Mucosa of stomach (tissue), 1 donor: Measurements from ENCODE around the gene TGM3.

Experiments used
- H3K27me3 ChIP-seq: one replicate; pipeline ENCODE4 v1.7.0; 2013; ENCODE audit warnings: mild to moderate bottlenecking, low read length; ENCODE audit not compliant: control insufficient read depth, insufficient read depth
- H3K36me3 ChIP-seq: one replicate; pipeline ENCODE4 v1.7.0; 2013; ENCODE audit warnings: low read length; ENCODE audit not compliant: control insufficient read depth, insufficient read depth
- H3K4me1 ChIP-seq: one replicate; pipeline ENCODE4 v1.7.0; 2013; ENCODE audit warnings: mild to moderate bottlenecking, low read length; ENCODE audit not compliant: control insufficient read depth, insufficient read depth
- H3K4me3 ChIP-seq: one replicate; pipeline ENCODE4 v1.7.0; 2013; ENCODE audit warnings: low read length
- H3K9ac ChIP-seq: one replicate; pipeline ENCODE4 v1.7.0; 2013; ENCODE audit warnings: mild to moderate bottlenecking, low read length, moderate library complexity
- H3K9me3 ChIP-seq: one replicate; pipeline ENCODE4 v1.7.0; 2013; ENCODE audit warnings: mild to moderate bottlenecking, low read length, moderate library complexity; ENCODE audit not compliant: control insufficient read depth
- donor health status: Pancreatic carcinoma.

Gene TGM3

GRCh38 chr20:2332711-2333110 is 36.9 kb downstream of the TGM3 start:
- no peaks in the 10 kb centered on the region for H3K27me3 ChIP-seq
- no peaks in the 10 kb centered on the region for H3K4me1 ChIP-seq
- no peaks in the 10 kb centered on the region for H3K9me3 ChIP-seq
- no peaks in the 10 kb centered on the region for H3K36me3 ChIP-seq
- no peak overlapping the region for H3K4me3 ChIP-seq
- H3K9ac ChIP-seq: no peak overlapping the region

DNA sequence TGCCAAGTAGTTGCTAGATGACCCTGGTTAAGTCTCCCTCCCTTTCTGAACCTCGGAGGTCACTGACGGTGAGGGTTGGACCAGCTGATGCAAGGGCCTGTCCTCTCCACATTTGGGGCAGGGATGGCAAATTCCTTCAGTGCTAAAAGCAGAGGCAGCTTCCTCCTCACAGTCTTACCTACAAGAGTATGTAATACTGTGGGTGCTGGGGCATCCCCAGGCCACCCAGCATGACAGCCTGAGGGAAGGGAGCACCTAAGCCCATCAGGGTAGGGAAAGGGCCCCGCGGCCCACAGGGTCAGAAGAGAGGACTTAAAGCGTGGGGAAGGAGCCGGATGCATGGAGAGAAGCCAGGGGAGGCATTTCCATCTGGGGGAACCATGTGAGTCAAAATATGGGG is 38.0 kb downstream of the TGM3 start:
- H3K27me3 ChIP-seq: no peaks in the 10 kb centered on the region
- no peak overlapping the region for H3K4me3 ChIP-seq
- H3K4me1 ChIP-seq: no peaks in the 10 kb centered on the region
- no peaks in the 10 kb centered on the region for H3K9me3 ChIP-seq
- no peaks in the 10 kb centered on the region for H3K36me3 ChIP-seq
- no peak overlapping the region for H3K9ac ChIP-seq

DNA sequence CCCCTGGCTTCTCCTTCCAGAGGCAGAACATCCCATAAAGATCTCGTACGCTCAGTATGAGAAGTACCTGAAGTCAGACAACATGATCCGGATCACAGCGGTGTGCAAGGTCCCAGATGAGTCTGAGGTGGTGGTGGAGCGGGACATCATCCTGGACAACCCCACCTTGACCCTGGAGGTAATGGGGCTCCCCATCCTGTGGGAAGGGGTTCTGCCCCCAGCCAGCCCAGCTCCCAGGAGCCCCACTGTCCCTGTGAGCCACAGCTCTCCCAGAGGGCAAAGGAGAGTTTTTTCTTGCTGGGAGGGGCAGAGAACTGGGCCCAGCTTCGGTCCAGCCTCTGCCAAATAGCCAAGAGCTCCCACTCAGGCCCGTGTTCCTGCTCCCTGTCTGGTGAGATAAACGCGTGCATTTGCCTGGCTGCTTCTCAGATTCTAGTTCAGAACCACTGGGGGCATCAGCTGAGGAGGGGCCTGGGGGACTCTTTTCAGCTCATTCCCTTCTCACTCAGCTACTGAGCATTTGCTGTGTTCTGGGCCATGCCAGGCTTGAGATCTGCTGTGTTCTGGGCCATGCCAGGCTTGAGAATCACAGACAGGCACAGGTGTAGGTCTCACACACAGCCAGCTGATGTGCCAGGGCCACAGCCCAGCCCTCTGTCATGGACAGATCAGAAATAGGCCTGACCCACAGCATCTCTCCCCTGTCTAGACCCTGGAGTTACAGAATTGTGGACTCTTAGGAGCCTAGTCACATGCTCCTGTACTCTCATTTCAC is 39.5 kb downstream of the TGM3 start:
- no peak overlapping the region for H3K9ac ChIP-seq
- H3K36me3 ChIP-seq: no peaks in the 10 kb centered on the region
- H3K4me1 ChIP-seq: no peaks in the 10 kb centered on the region
- no peaks in the 10 kb centered on the region for H3K27me3 ChIP-seq
- H3K9me3 ChIP-seq: no peaks in the 10 kb centered on the region
- no peak overlapping the region for H3K4me3 ChIP-seq

GRCh38 chr20:2336471-2336870 is 40.7 kb downstream of the TGM3 start:
- no peaks in the 10 kb centered on the region for H3K27me3 ChIP-seq
- H3K4me1 ChIP-seq: no peaks in the 10 kb centered on the region
- no peaks in the 10 kb centered on the region for H3K9me3 ChIP-seq
- no peaks in the 10 kb centered on the region for H3K36me3 ChIP-seq
- no peak overlapping the region for H3K9ac ChIP-seq
- no peak overlapping the region for H3K4me3 ChIP-seq

DNA sequence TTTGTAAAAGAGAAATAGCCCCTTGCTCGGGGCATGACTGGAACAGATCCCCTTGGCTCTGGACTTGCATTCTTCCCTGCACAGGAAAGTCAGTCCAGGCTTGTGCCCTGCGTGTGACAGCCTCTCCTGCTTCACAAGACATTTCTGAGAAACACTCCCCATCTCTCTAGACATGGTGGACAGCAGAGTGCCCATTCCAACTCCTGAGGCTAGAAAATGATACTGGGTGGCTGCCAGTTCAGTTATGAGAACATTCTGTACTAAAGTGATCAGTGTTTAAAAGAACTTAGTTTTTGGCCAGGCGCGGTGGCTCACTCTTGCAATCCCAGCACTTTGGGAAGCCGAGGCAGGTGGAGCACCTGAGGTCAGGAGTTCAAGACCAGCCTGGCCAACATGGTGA is 41.3 kb downstream of the TGM3 start:
- no peak overlapping the region for H3K9ac ChIP-seq
- no peaks in the 10 kb centered on the region for H3K27me3 ChIP-seq
- H3K36me3 ChIP-seq: no peaks in the 10 kb centered on the region
- no peak overlapping the region for H3K4me3 ChIP-seq
- no peaks in the 10 kb centered on the region for H3K4me1 ChIP-seq
- no peaks in the 10 kb centered on the region for H3K9me3 ChIP-seq

DNA sequence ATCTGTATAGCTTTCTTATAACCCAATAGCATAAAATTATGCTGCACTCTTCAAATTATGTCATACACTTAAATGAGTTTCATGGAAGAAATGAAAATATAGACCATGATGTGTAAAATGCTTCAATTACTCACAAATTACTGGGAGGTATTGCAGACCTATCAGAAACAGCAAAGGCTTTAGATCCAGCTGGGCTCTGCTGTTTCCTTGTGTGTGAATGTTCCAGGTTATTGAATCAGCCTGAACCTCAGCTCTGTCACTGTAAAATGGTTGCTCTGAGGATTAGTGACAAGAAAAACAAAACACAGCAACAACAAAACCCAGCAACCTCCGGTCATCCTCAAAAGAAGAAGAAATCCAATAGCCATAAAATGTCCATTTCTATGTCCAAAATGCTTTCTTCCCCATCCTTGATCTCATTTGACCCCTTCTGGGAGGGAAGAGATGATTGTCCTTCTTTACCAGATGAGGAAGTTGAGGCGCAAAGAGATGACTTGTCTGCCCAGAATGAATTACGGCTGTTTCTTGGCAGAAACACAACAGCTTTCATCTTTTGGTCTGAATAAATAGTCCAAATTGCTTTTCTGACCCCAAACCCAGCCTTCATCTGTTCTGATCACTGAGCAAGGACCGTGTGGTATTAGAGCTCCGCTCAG is 42.7 kb downstream of the TGM3 start:
- H3K9me3 ChIP-seq: no peaks in the 10 kb centered on the region
- no peaks in the 10 kb centered on the region for H3K27me3 ChIP-seq
- no peak overlapping the region for H3K9ac ChIP-seq
- no peaks in the 10 kb centered on the region for H3K4me1 ChIP-seq
- H3K36me3 ChIP-seq: no peaks in the 10 kb centered on the region
- H3K4me3 ChIP-seq: no peak overlapping the region

GRCh38 chr20:2340136-2340535 is 44.3 kb downstream of the TGM3 start:
- no peaks in the 10 kb centered on the region for H3K9me3 ChIP-seq
- H3K36me3 ChIP-seq: no peaks in the 10 kb centered on the region
- H3K9ac ChIP-seq: no peak overlapping the region
- H3K27me3 ChIP-seq: no peaks in the 10 kb centered on the region
- no peak overlapping the region for H3K4me3 ChIP-seq
- H3K4me1 ChIP-seq: no peaks in the 10 kb centered on the region

DNA sequence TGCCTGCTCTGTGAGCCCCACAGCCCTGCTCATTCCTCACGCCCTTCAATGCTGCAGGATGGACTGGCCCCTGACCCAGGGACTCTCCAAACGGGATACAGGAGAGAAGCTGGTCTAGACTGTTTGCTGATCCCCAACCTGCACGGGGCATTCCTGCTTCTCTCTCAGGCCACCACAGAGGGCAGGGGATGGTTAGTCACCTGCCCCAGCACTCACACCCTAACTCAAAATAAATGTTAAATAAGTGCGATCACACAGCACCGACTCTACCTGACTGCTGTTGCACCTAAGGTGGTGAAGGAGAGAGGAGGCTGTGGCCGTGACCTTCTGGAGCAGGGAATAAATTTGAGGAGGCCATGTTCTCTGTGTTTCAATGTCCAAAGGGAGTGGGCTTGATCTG is 45.0 kb downstream of the TGM3 start:
- H3K9me3 ChIP-seq: no peaks in the 10 kb centered on the region
- H3K9ac ChIP-seq: no peak overlapping the region
- no peaks in the 10 kb centered on the region for H3K27me3 ChIP-seq
- no peaks in the 10 kb centered on the region for H3K36me3 ChIP-seq
- H3K4me1 ChIP-seq: no peaks in the 10 kb centered on the region
- no peak overlapping the region for H3K4me3 ChIP-seq

GRCh38 chr20:2341336-2341735 is 45.5 kb downstream of the TGM3 start:
- H3K27me3 ChIP-seq: no peaks in the 10 kb centered on the region

GRCh38 chr20:2342243-2342642 is 46.4 kb downstream of the TGM3 start:
- Histone ChIP-seq H3K4me3 (no peak overlapping the region), H3K36me3 (no peaks in the 10 kb centered on the region), H3K27me3 (no peaks in the 10 kb centered on the region), H3K9ac (no peak overlapping the region), H3K4me1 (no peaks in the 10 kb centered on the region), H3K9me3 (no peaks in the 10 kb centered on the region)

More at GRCh38 chr20:2341336-2341735, 45.5 kb downstream of the TGM3 start:
- no peaks in the 10 kb centered on the region for H3K4me1 ChIP-seq
- no peaks in the 10 kb centered on the region for H3K9me3 ChIP-seq
- no peak overlapping the region for H3K9ac ChIP-seq
- H3K36me3 ChIP-seq: no peaks in the 10 kb centered on the region
- H3K4me3 ChIP-seq: no peak overlapping the region

- H3K36me3 ChIP-seq: no peaks in the 10 kb centered on the region
- H3K9ac ChIP-seq: no peak overlapping the region
- H3K9me3 ChIP-seq: no peaks in the 10 kb centered on the region
- H3K4me3 ChIP-seq: no peak overlapping the region
- no peaks in the 10 kb centered on the region for H3K4me1 ChIP-seq
- peaks cover 7% of the 10 kb centered on the region for H3K27me3 ChIP-seq
Measured at GRCh38 chr20:2346188-2346587, 50.4 kb downstream of the TGM3 start.

- H3K4me1 ChIP-seq: no peaks in the 10 kb centered on the region
- no peak overlapping the region for H3K9ac ChIP-seq
- no peaks in the 10 kb centered on the region for H3K36me3 ChIP-seq
- H3K27me3 ChIP-seq: peaks cover 7% of the 10 kb centered on the region
- no peaks in the 10 kb centered on the region for H3K9me3 ChIP-seq
- H3K4me3 ChIP-seq: no peak overlapping the region
Measured at GRCh38 chr20:2348336-2348735, 52.5 kb downstream of the TGM3 start.
